GM18867 (cell line): ENCODE data around the gene IQCH.
A peak's percentile ranks its signal among the peaks of the same experiment; 100 is the strongest.

Source experiments
- ATAC-seq: cut with Tn5 transposase; IDR thresholded peaks from one replicate; pipeline ENCODE4 v1.9.1; 2021; ENCODE audit warnings: mild to moderate bottlenecking, moderate library complexity; ENCODE audit not compliant: unreplicated experiment

Gene IQCH

DNA sequence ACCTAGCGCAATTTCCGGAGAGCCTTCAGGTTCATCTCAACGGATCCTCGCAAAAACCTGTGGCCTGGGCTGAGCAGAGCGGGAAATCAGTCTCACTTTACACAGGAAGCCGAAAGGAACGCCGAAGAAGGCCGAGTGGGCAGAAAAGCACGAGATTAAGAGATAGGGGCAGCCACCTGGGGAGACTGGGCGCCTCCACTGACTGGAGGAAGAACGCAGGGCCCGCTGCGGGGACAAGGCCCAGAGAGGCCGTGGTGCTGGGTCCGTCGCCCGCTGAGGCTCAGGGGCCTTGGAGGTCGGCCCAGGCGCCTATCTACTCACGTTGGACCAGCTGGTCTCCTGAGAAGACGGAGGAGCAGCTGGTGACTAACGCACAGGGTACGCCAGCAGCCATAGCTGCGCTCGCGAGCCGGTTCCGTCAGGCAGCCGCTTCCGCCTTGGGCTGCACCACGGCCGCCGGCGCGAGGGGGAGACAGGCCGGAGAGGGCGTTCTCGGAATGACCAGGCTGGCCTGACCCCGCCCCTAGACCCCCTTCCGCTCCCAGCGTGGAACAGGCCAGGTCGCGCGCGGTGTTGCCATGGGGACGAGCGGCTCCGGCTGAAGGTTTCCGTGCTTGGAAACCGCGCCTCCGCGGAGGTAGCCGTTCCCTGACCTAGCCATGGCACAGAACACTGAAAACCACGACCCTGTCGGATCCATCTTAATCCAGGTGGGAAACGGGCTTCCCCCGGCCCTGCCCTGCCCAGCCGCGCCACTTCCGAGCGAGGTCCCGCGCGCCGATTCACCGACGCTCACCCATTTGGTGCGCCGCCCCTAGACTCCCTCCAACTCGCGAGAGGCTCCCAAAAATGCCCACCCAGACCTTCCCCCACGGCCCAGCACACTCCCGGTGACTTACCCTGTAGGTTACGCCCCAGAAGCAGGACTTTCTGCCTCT, at the start of gene IQCH, which contains the start of gene AAGAB:
Gene IQCH, plus strand, starts transcription at position 549 of the 938 bp plus-strand sequence. Its CDS starts 111 bp downstream, at position 660.
Gene AAGAB, minus strand, starts transcription at position 424 of the 938 bp plus-strand sequence. Its CDS starts 30 bp downstream, at position 394.
- ATAC-seq, result peak; percentile 90

DNA sequence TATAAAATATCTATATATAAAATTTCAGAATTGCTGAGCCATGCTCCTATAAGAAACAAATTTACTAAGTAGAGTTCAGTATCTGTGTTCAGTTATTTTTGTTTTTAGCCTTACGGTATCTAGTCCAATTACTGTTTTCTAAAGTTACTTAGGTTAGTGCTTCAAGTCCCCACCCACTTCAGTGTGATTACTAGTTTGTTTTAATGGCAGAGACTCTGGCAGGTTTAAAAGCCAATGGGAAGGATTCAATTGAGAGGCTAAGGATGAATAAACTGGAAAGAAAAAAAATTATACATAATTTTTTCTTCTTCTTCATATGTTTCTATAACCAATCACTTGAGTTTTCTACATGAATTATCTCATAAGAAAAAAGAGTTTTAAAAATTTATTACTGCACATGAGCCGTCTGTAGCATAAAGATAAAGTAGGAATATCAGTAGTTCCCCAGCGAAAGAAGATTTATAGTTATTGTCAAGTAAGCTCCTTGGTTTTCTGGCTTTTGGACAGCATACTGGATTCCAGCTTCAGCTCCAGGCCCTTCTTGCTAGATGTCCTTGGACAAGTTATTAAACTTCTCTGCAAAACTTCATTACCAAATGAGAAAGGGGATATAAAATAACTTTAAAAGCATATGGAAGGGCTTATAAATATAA, 46.9 kb upstream of the IQCH start:
- ATAC-seq, result no peak

DNA sequence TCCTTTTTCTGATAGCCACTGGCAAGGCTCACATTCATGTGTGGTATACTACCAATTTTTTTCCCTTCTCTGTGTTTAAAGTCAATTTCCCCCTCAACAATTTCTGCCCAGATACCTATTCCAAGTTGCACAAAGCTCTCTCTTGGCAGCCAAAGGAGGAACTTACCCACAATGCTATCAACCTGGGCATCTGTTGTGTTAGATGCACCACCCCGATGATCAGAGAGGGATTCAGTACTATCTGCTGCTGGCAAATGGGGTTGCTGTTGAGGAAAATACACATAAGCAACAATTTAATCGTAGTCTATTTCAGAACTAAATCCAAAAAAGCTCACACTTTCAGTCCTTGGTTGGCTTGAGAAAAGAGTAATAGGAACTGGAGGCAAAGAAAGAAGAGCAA, 46.2 kb upstream of the IQCH start:
- no peak for ATAC-seq

DNA sequence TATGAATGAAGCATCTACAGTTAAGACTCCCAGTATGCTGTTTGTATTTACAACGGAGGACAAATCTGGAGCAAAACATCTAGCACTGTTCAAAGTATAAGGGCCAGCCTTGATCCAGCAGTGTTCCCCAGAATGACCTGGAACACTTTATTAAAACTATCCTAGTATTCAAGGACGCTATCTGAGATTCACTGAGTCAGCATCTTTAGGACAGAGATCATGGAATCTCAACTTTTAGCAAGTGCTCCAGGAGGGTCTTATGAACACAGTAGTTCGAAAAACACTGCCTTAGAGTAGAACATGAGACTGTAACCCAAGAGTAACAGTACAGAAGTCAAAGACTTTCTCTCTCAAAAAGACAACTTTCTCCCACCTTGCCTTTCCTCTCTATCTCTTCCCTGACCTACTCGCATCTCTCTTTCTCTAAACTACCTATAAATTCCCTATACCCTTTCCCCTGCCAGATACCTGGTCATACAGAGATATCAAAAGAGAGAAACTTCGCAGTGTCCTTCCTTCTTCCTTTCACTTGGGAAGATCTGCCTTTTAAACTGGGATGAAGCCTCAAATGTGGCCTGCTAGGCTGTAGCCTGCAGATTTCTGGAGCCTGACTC, 43.9 kb upstream of the IQCH start:
- no peak for ATAC-seq

DNA sequence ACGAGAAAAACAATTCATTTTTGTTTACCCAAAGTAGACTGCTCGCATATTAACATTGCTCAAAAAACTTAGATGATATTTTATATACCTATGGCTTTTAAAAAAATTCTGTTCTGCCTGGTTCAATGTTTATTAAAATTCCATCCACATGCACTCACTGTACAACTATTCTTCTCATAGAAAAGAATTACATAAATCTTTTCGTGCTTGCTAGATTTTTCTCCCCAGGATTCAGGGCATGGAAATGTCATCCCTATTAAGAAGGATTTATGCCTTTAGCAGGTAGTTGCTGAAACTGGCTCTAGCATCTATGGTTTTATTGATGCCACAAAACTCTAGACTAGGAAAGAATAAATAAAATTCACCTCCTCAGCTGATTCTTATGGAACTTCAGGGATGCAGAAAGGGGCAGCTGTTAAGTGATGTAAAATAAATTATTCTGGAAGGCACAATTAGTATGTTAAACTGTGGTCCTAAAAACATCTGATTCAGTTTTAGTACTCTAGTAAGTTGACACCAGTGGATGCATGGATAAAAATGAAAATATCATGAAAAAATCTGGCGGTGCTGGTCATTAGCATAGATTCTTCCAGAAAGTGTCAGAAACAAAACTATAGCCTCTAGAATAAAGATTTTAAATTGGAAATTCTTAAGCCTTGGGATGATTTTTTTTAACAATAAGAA, 41.8 kb upstream of the IQCH start:
- no peak for ATAC-seq

DNA sequence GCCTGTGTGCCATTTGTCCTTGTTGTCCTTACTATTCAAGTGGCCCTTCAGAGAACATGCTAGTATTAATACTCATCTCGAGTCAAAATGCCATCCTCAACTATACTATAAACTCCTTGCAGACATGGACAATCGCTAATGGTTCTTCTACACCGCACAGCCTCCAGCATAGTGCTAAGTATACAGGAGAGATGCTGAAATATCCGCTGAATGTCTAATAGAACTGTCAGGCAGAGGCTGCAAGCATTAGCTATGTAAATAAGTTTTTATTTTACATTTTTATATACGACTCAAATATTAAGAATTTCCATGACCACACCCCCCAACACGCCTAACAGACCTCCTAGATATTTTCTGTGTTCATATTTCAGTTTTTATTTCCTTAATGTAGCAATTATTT, 39.5 kb upstream of the IQCH start:
- no peak for ATAC-seq

DNA sequence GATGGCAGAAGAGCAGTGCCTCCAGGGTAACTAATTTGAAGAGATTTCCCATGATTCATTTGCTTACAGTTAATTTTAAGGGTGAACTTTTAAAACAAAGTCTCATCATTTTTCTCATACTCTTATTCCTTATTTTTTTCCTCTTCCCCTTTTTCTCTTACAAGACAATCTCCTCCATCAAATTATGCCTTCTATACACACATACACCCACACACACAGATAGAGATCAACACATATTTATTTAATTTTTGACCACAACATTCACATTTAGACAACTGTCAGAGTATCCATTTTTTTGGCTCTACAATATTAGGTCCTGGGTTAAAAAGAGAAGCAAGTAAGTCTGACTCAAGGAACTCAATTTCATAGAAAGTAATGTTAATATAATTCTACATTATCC, 37.7 kb upstream of the IQCH start:
- ATAC-seq, result no peak

DNA sequence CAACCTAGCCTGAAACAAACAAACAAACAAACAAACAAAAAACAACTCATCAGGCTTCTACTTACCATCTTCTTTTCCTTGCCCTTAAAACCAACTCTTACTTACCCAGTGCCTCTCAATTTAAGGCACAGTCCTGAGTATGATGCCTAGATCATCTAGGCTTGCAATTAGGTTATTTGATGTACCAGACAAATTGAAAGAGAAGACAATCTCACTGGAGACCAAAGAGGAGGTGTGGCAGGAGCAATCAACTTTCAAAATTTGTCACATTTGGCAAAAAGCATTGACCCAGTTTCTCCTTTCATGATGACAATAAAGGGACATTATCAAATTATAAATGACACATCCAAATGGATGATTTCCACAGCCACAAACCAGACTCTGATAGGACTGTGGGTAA, 36.2 kb upstream of the IQCH start:
- no peak for ATAC-seq

DNA sequence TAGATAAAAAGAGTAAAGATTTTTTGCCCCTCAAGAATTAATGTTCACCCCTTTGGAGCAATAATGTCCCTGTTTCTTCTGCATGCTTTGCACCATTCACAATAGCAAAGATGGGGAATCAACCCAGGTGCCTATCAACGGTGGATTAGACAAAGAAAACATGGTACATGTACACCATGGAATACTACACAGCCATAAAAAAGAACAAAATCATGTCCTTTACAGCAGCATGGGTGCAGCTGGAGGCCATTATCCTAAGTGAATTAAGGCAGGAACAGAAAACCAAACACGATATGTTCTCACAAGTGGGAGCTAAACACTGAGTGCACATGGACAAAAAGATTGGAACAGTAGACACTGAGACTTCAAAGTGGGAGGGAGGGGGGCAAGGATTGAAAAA, 35.3 kb upstream of the IQCH start:
- ATAC-seq, result no peak

DNA sequence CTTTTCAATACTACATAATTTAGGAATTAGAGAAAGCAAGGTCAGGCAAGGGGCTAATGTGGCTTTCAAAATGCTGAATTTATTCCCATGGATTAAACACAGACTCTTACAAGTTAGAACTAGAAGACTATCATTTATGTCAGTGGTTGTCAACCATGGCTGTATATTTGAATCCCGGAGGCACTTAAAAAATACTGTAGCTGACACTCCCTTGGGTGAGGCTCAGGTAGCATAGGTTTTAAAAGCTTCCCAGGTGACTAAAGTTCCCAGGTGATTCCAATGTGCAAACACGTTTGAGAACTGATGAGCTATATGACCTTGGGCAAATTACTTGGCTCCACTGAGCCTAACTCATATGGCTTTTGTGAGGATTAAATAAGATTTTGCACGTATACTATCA, 29.7 kb upstream of the IQCH start:
- no peak for ATAC-seq

DNA sequence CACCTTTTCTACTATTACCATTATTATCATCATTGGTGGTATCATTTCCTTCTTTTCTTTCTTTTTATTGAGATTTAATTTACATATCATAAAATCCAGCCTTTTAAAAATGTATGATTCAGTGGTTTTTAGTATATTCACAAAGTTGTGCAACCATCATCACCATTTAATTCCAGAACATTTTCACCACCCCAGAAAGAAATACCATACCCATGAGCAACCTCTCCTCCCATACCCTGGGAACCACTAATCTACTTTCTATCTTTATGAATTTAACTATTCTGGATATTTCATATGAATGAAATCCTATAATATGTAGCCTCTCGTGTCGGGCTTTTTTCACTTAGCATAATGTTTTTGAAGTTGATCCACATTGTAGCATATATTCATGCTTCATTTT, 29.2 kb upstream of the IQCH start:
- ATAC-seq, result no peak

DNA sequence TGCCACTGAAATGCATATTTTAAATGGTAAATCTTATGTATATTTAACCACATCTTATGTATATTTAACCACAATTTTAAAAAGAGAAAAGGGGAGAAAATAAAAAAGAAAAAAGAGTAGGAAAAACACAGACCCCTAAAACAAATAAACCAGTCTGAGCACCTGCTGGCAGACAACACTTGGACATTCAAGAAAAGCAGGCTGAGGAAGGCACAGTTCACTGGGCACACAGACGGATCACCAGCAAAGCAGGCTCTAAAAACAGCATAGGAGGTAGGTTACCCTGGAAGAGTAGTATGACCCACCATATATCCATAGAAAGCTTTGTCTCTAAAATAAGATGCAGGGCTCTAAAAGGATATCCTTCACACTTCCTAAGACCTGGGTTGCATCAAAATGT, 27.2 kb upstream of the IQCH start:
- ATAC-seq, result no peak

DNA sequence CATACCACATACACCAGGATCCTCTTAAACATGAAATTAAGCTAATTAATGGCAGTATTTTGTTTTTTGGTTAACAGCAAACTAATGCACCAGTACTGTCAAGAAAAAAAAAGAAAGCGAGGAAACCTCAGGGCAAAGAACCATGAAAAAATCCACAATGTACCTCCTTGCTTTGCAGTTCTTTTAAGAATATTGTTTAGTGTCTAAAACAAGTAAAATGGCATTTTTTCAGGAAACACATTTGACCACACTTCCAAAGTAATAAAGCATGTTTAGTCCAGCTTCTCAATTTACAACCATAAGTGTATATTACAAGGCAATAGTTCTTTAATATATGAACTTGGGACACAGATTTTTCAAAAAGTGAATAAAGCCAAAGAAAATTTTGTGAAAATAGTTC, 26.7 kb upstream of the IQCH start:
- no peak for ATAC-seq

DNA sequence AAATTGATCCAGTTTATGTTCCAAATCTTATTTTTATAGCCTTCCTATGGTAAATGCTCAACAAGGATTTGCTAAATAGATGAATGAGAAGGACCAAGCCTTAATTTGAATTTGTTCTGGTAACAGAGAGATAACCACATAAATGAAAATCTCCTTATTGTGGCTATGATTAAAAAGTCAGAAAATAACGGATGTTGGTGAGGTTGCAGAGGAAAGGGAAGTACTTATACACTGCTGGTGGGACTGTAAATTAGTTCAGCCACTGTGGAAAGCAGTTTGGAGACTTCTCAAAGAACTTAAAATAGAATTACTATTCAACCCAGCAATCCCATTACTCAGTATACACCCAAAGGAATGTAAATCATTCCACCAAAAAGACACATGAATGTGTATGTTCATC, 26.3 kb upstream of the IQCH start:
- no peak for ATAC-seq

DNA sequence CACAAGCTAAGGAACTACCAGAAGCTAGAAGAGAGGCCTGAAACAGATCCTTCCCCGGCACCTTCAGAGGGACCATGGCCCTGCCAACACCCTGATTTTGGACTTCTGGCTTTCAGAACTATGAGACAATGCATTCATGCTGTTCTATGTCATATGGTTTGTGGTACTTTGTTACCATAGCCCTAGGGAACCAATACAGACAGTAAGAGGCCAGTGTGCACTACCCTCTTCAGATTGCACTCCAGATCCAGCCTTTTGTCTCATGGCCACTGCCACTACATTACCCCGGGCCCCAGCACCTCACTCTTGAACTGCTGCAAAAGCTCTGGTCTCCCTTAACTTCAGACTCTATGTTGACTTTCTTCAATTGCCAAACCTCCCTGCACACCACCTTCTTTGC, 24.1 kb upstream of the IQCH start:
- ATAC-seq, result no peak

DNA sequence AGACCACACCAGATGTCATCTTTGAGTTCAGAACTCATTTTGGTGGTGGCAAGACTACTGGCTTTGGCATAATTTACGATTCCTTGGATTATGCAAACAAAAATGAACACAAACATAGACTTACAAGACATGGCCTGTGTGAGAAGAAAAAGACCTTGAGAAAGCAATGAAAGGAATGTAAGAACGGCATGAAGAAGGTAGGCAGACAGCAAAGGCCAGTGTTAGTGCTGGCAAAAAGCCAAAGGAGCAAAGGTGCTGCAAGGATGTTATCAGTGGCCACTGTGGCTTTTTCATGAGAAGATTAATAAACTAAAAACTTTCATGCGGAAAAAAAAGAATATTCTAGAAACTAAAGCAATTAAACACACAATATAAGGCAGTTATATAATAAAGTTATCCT, 22.0 kb upstream of the IQCH start:
- no peak for ATAC-seq

DNA sequence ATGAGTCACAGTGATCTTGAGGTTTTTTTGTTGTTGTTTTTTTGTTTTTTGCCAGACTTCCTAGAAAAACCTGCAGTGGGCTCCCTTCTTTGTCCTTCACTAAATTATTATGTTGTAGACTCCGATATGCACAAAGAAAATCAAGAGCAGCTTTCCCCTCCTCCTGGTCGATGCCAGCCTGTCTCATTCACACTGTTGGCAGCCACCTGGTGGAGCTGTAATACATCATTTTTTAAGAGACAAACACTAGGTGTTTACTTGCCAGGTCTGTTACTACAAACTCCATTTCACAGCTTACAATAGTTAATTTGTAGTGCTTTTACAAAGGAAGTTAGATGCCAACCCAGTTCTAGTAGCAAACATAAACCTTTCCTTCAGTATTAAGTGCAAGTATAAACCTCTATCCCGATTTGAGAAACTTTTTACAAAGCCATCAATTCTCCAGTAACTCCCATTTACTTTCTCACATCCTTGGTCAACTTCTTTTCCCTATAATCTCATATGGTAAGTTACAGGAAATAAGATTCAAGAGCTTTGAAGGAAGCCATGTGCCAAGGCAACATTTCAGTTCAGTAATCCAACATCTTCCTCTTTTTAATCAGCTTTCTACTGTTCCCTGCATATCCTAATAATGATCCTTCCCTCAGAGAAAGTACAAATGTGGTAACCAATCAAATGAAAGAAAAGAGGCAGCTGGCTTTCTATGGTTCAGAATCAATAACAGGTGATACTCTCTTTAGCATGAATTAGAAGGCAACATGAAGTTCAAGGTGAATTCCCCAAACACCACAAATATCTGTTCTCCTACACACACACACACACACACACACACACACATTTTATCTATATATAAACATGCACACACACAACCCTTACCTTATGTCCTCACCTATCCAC, 14.1 kb upstream of the IQCH start:
- no peak for ATAC-seq

DNA sequence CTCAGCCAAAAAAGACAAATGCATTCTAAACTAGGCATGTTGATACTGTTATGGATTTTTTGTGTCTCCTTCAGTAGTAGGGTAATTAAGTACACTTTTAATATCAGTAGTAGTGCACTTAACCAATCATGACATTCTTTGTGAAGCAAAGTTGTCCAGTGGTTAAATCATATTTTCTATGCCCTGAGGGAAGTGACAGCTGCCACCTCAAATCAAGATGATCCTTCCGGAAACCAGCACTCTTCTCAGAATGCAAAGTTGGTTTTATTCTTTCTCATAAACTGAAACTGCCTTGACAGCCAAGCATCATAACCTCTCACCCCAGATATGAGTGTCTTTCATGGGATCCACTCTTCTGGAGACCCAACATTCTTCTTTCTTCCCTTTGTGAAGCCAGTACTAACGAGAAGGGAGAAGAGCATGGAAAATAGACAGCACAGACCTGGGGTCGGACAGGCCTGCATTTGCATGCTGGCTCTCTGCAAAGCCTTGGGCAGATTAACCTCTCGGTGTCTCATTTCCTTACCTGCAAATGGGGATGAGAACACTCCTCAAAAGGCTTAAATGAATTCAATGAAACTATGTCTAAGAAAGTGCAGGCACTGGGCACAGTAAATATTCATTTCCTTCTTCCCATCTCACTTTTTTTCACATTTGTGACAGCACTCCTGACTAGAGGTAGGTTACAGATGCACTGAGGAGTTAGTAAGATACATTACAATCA, 13.3 kb upstream of the IQCH start:
- peak; percentile 85 for ATAC-seq

DNA sequence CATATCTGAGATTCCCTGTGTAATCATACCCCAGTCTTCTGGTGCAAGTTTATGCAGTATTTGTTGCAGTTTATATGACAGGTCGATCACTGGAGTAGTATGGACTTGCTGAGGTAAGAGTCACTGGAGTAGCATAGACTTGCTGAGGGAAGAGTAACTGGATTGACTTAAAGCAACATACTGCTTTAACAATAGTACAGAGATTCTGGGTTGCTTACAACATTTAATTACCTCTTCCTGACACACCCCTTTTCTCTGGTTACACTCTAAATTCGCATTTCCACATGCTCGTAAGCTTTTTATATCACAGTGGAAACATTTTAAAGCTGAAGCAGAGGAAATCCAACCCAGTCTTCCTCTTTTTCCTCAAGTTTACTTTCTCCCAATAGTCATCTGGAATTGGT, 11.9 kb upstream of the IQCH start:
- no peak for ATAC-seq
